HG03575 (cell line): ENCODE results near the gene HLA-DQA2.
"Not testable (repeated sequence)": the region's sequence is repeated elsewhere in the genome, so short reads cannot be mapped to it uniquely, and the experiment has no call there.

ENCODE experiments used
- ATAC-seq: cut with Tn5 transposase; IDR thresholded peaks from one replicate; pipeline ENCODE4 v1.9.1; 2021; ENCODE audit not compliant: unreplicated experiment, insufficient number of reproducible peaks, low FRiP score; ENCODE audit errors: extremely low read depth

The HLA-DQA2 gene

DNA sequence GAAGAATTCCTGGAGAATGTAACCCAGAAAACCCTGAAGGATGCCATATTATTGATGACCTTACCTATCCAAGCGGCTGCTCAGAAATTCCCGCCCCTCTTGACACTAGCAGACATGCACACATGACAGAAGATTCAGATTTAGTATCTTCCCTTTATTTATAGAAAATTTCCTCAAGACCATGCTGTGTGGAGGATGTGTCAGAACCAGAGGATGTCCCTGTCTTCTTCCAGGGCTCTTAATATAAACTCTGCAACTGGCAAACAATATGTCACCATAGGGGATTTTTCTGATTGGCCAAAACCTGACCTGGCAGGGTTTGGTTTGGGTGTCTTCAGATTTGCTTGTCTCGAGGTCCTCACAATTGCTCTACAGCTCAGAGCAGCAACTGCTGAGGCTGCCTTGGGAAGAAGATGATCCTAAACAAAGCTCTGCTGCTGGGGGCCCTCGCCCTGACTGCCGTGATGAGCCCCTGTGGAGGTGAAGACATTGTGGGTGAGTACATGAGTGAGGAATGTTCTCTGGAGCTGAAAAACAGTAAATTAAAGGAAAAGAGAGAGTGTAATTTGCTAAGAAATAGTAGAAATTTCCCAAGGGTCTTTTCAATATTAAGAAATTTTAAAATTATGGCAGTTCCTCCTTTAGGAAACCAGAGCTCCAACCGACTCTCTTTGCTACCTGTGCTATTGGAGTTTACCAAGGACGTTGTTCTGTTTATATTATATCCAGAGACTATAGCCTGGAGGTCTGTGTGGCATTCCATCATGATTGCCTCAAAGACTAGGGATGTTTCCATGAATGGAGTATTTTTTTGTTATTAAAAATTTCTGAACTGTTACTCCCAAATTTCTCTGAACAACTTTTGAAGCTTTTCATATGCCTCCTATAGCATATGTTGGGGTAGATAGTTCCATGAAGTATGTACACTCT lies at the start of gene HLA-DQA2:
Gene HLA-DQA2, plus strand, starts transcription at position 361 of the 930 bp plus-strand sequence. Its CDS starts 53 bp downstream, at position 414.
- no peak for ATAC-seq

DNA sequence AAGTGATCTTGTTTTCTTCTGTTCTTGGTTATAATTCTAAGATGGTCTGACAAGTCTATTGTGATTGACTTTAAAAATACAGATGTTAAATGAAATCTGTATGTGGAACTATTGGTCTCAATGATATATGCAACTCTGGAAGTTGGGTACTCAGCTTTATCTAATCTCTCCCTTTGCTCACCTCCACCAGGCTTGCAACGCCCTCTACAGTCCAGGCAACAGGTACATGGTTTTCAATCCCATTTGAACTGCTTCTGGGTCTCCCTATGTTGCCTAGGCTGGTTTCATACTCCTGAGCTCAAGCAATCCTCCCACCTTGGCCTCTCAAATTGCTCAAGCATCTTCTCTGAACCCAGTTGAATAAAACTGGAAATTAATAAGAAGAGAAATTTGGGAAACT lies 49.2 kb upstream of the HLA-DQA2 start:
- ATAC-seq: no peak

DNA sequence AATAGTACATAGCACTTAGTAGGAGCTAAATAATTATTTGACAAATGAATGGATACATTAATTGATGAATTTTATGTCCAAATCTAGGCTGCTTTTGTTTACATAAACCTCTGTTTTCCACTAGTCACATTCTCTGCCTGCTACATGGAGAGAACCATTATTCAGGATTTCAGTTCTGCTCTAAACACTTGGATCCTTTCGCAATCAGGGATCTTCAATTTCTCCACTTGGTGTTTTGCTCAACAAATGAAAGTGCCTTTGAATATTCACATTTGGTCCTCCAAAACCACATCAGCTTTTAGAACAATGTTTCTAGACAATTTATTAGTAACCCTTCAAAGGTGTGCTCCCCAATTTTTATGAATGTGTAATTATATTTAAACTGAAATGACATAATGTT lies 44.2 kb upstream of the HLA-DQA2 start:
- no peak for ATAC-seq

DNA sequence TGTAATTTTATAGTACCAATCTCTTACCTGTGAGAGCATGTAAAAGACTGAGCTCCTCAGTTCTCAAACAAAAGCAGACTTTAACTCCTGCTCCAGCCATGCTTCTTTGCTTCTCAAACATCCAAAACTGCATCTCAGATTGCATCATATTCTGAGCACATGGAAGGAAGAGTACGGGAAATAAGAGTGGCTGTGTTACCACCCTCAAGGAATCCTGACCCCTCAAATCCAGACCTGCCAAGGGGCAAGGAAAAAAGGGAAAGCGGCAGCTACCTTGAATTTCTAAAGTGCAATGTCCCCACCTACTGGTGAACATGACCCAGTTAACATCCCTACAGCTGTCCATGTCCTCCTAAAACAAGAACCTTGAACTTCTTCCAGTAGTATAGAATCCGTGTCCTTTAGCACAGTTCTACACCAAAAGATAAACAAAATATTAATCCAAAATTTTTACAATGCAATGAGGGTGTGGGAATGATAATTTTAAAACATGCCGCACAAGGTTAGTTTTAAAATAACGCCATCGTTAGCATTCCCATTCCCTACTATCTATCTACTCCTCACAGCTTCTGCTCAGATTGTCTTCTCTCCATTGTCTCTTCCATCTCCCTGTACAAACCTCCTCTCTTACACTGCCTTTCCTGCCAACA lies 40.7 kb upstream of the HLA-DQA2 start:
- no peak for ATAC-seq

DNA sequence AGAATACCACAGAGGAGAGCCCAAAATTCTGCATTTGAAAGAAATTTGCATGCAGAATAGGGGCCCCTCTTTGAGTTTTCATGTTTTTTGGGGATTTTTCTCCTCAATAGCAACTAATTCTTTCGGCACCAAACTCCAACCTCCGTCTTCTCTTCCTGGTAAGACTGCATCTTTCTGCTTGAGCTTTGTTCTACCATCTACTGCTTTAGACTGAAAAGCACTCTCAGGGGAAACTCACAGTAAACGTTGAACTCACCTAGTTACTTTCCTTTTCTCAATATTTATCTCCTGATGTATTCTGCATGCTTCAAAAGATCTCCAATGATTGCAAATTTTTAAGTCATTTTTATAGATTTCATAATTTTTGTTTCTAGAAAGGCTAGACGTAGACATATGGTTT lies 37.8 kb upstream of the HLA-DQA2 start:
- ATAC-seq: no peak

DNA sequence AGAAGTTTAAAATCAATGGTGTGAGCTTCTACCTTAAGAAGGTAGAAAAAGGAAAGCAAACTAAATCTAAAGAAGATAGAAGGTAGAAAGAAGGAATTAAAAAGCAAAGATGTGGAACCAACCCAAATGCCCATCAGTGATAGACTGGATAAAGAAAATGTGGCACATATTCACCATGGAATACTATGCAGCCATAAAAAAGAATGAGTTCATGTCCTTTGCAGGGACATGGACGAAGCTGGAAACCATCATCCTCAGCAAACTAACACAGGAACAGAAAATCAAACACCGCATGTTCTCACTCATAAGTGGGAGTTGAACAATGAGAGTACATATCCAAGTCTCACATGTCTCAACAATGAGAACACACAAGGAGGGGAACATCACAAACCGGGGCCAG lies 36.0 kb upstream of the HLA-DQA2 start:
- ATAC-seq: not testable (repeated sequence)

DNA sequence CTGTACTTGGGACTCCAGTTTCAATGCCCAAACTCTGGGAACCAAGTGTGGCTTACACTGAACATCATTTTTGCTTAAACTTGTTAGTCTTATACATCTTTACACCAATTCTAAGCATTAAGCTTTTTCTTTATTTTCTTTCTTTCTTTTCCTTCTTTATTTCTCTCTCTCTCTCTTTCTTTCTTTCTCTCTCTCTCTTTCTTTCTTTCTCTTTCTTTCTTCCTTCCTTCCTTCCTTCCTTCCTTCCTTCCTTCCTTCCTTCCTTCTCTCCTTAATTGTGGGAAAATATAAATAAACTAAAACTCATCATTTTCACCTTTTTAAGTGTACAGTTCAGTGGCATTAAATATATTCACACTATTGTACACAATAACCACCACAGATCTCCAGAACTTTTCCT lies 31.6 kb upstream of the HLA-DQA2 start:
- no peak for ATAC-seq

DNA sequence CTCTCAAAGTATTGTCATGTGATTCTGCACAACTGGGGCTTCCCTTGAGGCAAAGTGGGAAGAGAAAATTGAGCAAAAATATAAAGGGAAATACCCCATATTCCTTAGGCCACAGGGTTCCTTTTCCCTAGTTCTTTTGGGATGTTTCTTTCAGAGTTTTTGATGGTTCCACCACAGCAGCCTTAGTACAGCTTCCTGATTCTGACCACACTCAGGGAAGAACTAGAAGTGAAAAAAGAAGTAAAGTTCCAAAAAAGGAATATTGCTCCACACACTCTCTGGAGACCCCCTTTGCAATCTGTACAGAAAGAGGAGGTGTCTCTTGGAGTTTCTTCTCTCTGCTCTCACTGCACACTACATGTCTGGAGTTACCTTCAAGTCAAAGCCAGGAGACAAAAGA lies 27.9 kb upstream of the HLA-DQA2 start:
- ATAC-seq: no peak

DNA sequence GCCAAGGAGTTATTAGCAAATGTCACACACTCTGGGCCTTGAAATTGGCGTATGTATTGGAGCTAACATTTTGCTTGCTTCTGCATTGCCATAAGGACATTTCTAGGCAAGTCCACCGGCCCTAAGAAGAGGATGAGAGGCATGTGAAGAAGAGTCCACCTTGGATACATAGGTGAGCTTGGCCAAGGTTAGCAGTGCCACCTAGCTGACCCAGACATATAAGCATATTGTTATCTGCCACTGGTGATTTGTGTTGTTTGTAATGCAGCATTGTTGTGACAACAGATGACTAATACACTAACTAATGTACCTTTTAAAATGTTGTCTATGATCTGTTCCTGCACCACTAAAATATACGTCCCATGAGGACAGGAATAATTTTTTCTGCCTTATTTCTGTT lies 24.8 kb upstream of the HLA-DQA2 start:
- no peak for ATAC-seq

DNA sequence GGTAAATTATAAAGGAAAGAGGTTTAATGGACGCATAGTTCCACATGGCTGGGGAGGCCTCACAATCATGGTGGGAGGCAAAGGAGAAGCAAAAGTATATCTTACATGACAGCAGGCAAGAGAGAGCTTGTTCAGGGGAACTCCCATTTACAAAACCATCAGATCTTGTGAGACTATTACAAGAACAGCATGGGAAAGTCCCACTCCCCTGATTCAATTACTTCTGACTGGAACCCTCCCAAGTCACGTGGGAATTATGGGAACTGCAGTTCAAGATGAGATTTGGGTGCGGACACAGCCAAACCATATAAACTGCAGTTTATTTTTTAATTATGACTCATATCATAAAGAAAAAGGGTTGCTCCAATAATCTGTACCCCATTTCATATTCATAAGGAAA lies 22.3 kb upstream of the HLA-DQA2 start:
- no peak for ATAC-seq

DNA sequence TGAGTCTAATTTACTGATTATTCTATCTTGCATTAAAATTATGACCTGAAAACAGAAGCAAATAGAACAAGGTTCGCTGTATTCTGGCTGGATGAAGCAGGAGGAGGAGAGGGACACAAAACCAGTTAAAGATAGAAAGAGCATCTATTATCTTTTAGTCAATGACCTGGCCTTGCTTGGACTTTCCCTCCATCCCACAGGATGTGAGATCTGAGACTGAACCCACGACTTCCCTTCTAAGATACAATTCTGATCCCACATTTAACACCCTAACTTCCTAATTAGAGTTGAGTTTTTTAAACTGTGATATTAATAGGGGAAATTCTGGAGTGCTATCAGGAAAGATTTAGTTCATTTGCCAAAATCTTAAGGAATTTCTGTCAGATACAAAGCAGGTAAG lies 3.1 kb upstream of the HLA-DQA2 start:
- ATAC-seq: no peak

DNA sequence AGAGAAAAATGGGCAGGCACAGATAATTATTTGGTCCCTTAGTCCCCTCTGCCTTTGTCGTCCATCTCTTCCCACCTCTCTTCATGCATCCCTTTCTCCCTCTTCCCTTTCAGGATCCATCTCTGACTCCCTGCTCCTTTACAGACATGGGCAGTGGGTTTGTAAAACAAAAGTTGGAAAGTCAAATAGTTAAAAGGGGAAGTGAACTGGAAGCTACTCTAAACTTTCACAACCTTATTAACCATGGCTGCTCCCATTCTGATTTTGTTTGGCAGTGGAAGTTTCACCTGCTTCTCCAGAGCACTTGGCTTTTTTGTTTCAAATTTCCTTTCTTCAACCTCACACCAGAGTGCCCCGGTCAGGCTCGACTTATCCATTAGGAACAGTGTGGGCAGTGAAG lies 1.2 kb downstream of the HLA-DQA2 start:
- ATAC-seq: no peak

DNA sequence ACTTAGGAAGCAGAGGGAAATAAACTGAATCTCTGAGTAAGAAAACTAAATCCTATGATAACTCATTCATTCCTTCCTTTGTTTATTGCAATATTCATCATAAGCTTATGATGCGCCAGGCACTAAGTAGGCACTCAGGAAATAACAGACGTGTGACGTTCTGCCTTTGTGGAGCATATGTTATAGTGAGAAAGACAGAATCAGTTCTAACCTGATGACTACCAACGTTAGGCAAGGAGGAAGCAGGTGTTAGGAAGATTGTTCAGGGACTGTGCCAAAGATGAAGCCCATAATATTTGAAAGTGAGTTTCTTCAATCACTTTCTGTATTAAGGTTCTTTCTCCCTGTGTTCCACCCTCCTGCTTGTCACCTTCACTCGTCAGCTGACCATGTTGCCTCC lies 3.6 kb downstream of the HLA-DQA2 start:
- ATAC-seq: no peak

DNA sequence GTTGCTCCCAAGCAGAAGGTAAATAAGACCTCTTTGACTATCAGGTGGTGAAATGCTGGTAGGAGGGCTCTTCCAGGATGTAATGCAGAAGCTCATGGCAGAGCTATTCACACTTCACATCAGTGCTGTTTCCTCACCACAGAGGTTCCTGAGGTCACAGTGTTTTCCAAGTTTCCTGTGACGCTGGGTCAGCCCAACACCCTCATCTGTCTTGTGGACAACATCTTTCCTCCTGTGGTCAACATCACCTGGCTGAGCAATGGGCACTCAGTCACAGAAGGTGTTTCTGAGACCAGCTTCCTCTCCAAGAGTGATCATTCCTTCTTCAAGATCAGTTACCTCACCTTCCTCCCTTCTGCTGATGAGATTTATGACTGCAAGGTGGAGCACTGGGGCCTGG lies 4.5 kb downstream of the HLA-DQA2 start:
- ATAC-seq: not testable (repeated sequence)

DNA sequence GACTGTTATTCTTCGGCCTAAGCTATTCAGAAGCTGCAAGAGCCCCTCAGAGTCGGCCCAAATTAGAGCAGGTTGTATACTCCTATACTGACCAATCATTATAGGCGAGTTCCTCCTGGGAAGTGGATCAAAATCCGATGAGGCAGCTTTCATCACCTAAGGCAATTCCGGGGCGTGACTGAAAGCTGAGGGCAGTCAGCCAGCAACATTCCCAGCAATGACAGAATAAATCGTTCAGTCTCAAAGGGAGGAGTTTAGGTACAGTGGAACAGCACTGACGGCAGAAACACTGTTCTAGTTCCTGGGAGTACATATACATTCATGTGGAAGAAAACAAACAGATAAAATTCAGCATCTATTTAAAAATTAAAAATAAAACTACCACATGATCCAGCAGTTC lies 11.4 kb downstream of the HLA-DQA2 start:
- no peak for ATAC-seq

DNA sequence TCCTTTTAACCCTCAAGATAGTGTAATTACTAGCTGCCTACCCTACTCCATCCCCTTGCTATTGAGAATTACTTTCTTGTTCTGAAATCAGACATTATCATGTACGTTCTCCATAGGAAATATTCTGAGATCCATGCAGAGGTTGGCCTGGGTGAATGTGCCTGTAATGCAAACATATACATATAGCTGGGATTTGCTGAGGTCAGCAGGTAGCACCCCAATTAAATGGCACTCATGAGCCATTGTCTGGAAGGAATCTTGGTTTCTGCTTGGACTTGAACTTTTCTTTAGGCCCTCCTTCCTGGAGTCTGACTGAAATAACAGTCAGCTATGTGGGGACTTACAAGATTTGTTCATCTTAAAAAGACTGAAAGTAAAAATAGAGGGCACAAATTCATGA lies 18.5 kb downstream of the HLA-DQA2 start:
- no peak for ATAC-seq

DNA sequence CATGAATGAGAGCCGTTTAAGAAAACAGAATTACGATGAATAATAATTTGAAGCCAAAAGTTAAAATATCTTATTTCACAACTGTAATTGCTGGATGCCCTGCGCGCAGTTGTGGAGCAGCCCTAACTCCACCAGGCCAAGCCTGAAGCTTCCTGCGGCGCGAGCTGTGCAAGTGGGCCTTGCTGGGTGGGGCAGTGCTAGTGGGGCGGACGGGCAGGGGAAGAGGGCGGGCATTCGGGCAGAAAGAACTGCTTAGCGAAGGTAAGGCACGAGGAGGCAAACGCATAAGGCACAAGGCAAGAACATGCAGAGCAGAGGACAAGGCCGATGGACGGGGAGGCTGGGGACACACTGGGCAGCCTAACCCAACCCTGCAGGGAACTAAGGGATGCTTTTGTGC lies 19.9 kb downstream of the HLA-DQA2 start:
- no peak for ATAC-seq

DNA sequence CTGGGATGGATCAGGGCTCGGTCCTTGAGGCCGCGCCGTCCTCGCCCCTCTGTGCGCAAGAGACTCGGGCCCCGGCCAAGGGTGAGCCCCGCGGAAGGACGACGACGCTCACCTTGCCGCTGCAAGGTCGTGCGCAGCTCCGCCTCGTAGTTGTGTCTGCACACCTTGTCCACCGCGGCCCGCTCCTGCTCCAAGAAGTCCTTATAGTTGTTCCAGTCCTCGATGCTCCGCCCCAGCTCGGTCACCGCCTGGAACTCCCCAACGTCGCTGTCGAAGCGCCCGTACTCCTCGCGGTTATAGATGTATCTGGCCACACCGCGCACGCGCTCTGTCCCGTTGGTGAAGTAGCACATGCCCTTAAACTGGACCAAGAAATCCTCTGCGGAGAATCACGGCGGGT lies 20.4 kb downstream of the HLA-DQA2 start:
- ATAC-seq: no peak

DNA sequence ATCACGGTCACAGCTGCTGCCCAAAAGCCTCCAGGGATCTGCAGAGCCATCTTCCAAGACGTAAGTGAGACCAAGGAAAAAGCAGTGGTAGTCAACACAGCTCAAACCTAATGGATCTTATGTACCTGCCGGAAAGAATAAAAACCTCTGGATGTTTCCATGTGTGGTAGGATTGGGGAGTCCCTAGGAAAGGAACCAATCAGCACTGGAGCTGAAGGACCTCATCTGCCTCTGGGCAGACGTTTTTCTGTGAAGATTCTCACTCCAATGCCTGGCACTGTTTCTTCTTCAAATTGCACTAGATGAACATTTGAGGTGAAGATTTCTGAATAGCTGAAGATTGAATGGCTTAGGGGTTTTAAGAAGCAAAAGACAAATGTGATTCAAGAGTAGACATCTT lies 22.2 kb downstream of the HLA-DQA2 start, which contains the start of gene HLA-DQB2:
Gene HLA-DQB2, minus strand, starts transcription at position 112 of the 400 bp plus-strand sequence. Its CDS starts 62 bp downstream, at position 50.
- ATAC-seq: no peak

DNA sequence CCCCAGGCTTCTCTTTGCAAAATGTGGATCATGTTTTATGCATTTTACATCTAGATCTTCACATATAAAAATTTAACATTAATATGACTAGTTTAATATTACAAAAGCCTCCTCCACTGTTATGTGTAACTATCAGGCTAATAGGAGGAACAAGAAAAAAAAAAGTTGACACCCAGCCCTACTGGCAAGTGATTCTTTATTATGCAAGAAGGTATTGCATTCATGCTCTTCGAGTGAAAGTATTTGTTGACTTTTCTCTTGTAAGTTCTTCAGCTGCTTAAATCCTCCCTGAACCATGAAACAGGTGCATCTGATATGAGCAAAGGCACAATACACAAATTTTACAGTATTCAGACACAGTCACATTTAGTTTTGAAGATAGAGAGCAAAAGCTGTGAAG lies 22.9 kb downstream of the HLA-DQA2 start:
- no peak for ATAC-seq
